Ishikawa (cell line): ENCODE data around the gene ITGA1.

Source experiments
- CEBPB ChIP-seq: IDR thresholded peaks from 2 replicates; pipeline ENCODE4 v1.6.1; 2012
- CREB1 ChIP-seq: IDR thresholded peaks from 2 replicates; pipeline ENCODE4 v1.6.1; 2012; ENCODE audit warnings: low read depth
- EGR1 ChIP-seq: IDR thresholded peaks from 2 replicates; pipeline ENCODE4 v1.6.1; 2012
- EP300 ChIP-seq: IDR thresholded peaks from 2 replicates; pipeline ENCODE4 v1.6.1; 2012; ENCODE audit warnings: borderline replicate concordance
- FOXM1 ChIP-seq: IDR thresholded peaks from 2 replicates; pipeline ENCODE4 v1.6.1; 2012; ENCODE audit warnings: low read depth, borderline replicate concordance
- NFIC ChIP-seq: IDR thresholded peaks from 2 replicates; pipeline ENCODE4 v1.6.1; 2012
- RAD21 ChIP-seq: IDR thresholded peaks from 2 replicates; pipeline ENCODE4 v1.6.1; 2012; ENCODE audit warnings: low read depth
- TAF1 ChIP-seq: IDR thresholded peaks from 2 replicates; pipeline ENCODE4 v1.6.1; 2012; ENCODE audit warnings: low read depth, mild to moderate bottlenecking
- TCF12 ChIP-seq: IDR thresholded peaks from 2 replicates; pipeline ENCODE4 v1.6.1; 2012; ENCODE audit warnings: low read depth
- TEAD4 ChIP-seq: IDR thresholded peaks from 2 replicates; pipeline ENCODE4 v1.6.1; 2012
- YY1 ChIP-seq: IDR thresholded peaks from 2 replicates; pipeline ENCODE4 v1.6.1; 2012; ENCODE audit warnings: low read depth
- ZBTB7A ChIP-seq: IDR thresholded peaks from 2 replicates; pipeline ENCODE4 v1.6.1; 2012; ENCODE audit warnings: low read depth
- TF ChIP-seq, protein P1 (sequence below): IDR thresholded peaks from 2 replicates; pipeline ENCODE4 v1.6.1; 2012
- TF ChIP-seq, protein P2 (sequence below): IDR thresholded peaks from 2 replicates; pipeline ENCODE4 v1.6.1; 2012; ENCODE audit warnings: low read depth, mild to moderate bottlenecking
- TF ChIP-seq, protein P3 (sequence below): IDR thresholded peaks from 2 replicates; pipeline ENCODE4 v1.6.1; 2012

Gene ITGA1

DNA sequence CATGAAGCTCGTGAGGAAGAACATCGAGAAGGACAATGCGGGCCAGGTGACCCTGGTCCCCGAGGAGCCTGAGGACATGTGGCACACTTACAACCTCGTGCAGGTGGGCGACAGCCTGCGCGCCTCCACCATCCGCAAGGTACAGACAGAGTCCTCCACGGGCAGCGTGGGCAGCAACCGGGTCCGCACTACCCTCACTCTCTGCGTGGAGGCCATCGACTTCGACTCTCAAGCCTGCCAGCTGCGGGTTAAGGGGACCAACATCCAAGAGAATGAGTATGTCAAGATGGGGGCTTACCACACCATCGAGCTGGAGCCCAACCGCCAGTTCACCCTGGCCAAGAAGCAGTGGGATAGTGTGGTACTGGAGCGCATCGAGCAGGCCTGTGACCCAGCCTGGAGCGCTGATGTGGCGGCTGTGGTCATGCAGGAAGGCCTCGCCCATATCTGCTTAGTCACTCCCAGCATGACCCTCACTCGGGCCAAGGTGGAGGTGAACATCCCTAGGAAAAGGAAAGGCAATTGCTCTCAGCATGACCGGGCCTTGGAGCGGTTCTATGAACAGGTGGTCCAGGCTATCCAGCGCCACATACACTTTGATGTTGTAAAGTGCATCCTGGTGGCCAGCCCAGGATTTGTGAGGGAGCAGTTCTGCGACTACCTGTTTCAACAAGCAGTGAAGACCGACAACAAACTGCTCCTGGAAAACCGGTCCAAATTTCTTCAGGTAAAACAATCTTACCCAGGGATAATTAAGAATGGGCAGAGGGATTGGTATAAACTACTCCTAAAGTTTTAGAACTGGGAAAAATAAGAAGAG lies 12.9 kb downstream of the ITGA1 start:
- TF ChIP-seq NFIC (0 out of 2 replicates have a peak, but pooled peaks have one; percentile 9), RAD21 (no peak), TCF12 (peak; percentile 6; the same call in 1 of the 2 replicates)
- TF ChIP-seq, protein P1, sequence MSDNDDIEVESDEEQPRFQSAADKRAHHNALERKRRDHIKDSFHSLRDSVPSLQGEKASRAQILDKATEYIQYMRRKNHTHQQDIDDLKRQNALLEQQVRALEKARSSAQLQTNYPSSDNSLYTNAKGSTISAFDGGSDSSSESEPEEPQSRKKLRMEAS = peak; percentile 44

DNA sequence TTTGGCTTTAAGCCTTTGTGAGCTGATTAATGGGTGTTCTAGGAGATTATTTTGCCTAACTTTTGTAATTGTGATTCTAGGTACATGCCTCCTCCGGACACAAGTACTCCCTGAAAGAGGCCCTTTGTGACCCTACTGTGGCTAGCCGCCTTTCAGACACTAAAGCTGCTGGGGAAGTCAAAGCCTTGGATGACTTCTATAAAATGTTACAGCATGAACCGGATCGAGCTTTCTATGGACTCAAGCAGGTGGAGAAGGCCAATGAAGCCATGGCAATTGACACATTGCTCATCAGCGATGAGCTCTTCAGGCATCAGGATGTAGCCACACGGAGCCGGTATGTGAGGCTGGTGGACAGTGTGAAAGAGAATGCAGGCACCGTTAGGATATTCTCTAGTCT lies 13.6 kb downstream of the ITGA1 start:
- TF ChIP-seq NFIC = no peak
- TF ChIP-seq, protein P2, sequence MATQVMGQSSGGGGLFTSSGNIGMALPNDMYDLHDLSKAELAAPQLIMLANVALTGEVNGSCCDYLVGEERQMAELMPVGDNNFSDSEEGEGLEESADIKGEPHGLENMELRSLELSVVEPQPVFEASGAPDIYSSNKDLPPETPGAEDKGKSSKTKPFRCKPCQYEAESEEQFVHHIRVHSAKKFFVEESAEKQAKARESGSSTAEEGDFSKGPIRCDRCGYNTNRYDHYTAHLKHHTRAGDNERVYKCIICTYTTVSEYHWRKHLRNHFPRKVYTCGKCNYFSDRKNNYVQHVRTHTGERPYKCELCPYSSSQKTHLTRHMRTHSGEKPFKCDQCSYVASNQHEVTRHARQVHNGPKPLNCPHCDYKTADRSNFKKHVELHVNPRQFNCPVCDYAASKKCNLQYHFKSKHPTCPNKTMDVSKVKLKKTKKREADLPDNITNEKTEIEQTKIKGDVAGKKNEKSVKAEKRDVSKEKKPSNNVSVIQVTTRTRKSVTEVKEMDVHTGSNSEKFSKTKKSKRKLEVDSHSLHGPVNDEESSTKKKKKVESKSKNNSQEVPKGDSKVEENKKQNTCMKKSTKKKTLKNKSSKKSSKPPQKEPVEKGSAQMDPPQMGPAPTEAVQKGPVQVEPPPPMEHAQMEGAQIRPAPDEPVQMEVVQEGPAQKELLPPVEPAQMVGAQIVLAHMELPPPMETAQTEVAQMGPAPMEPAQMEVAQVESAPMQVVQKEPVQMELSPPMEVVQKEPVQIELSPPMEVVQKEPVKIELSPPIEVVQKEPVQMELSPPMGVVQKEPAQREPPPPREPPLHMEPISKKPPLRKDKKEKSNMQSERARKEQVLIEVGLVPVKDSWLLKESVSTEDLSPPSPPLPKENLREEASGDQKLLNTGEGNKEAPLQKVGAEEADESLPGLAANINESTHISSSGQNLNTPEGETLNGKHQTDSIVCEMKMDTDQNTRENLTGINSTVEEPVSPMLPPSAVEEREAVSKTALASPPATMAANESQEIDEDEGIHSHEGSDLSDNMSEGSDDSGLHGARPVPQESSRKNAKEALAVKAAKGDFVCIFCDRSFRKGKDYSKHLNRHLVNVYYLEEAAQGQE = no peak

DNA sequence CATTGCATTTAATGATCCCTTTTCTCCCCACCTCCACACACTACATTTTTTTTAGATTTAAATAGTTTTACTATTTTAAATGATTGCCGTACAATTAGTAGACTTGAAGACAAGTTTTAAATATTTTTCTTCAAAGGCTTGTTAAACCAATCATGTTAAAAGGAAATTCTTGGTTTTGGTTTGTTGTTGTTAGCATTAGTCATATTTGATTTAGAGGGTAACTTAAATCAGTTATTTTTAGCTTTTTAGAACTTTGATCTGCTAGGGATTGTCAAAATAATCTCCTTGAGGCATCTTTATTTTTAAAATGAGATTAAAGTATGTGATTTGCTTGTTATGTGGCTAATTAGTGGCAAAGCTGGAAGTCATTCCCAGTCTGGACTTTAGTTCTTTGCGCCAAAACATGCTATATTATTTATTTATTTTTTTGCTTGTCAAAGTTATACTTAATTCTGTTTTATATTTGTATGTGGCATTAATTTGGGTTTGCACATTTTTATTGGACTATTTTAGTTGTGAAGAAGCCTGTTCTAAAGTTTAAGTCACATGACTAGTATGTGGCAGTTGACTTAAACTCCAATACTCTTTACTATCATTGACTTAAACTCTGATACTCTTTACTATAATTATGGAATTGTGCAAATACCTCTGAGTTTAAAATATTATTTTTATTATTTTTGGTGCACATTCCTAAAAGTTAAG lies 14.7 kb downstream of the ITGA1 start:
- TF ChIP-seq TEAD4 = no peak
- no peak for TF ChIP-seq EGR1
- no peak for TF ChIP-seq CEBPB
- TF ChIP-seq, protein P2 = no peak
- no peak for TF ChIP-seq EP300
- TF ChIP-seq, protein P3, sequence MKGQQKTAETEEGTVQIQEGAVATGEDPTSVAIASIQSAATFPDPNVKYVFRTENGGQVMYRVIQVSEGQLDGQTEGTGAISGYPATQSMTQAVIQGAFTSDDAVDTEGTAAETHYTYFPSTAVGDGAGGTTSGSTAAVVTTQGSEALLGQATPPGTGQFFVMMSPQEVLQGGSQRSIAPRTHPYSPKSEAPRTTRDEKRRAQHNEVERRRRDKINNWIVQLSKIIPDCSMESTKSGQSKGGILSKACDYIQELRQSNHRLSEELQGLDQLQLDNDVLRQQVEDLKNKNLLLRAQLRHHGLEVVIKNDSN = no peak
- TF ChIP-seq, protein P1 = no peak
- TF ChIP-seq CREB1 = no peak
- TF ChIP-seq RAD21 = no peak
- TF ChIP-seq FOXM1 = no peak
- TF ChIP-seq NFIC = no peak
- TF ChIP-seq TCF12 = no peak
- TF ChIP-seq ZBTB7A = no peak
- no peak for TF ChIP-seq YY1
- TF ChIP-seq TAF1 = no peak

DNA sequence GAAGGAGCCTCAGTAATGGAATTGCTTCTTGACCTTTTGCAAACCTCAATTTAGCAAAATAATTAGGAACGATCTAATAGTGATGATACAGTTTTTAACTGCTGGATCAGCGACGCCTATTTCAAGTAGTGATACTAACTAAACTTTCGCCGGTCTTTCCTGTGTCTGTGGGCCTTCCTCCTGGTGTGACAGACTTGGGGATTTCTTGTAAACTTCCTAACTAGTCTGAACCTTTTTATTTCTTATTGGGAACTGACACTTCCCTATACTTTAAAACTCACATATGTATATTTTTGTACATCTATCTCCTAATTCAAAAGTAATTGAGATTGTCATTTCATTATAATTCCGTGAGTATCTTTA lies 15.2 kb downstream of the ITGA1 start:
- TF ChIP-seq, protein P1 = no peak

DNA sequence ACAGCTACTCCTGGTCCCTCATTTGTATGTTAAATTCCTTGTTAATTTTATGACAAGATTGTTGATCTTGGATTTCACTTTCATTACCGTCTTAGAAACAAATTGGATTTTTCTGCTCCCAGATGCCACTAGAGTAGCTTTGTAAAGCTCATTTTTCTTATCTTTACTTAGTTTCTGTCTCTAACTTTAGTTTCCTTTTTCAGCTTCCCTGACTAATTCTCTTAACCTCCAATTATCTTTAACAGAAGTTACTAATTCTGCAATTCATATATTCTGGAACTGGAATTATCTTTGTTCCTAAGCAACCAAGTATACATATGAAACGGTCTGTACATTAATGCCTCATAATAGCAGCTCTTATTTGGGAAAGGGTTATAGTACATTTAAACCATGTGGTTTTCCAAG lies 16.7 kb downstream of the ITGA1 start:
- TF ChIP-seq NFIC (no peak), ZBTB7A (no peak), CREB1 (no peak), TAF1 (no peak), TCF12 (no peak), TEAD4 (no peak), CEBPB (no peak), EP300 (no peak), EGR1 (no peak), RAD21 (no peak), YY1 (no peak), FOXM1 (no peak)
- TF ChIP-seq, protein P3 = no peak
- TF ChIP-seq, protein P1 = no peak
- TF ChIP-seq, protein P2 = no peak
